HEK293 (cell line): Measurements from ENCODE around the gene CENPX.

Experiments used
- CTCF ChIA-PET: fragments of 350-600 bp; formaldehyde crosslinking; extraction: SDS; loops from one replicate; lab custom pipeline; 2021; ENCODE audit warnings: antibody characterized with exemption; lab: Yijun Ruan, JAX
- POLR2A ChIA-PET: fragments of 300-600 bp; formaldehyde crosslinking; extraction: SDS; loops from one replicate; lab custom pipeline; 2020; ENCODE audit warnings: antibody characterized with exemption, inconsistent platforms; lab: Yijun Ruan, JAX
- H3K27ac ChIP-seq: fragments of 200-500 bp; sonication (Bioruptor generic); 2 replicates; pipeline ENCODE4 v1.5.1; 2014; ENCODE audit warnings: low read depth, low read length, control low read depth, inconsistent platforms; ENCODE audit errors: extremely low read depth
- H3K36me3 ChIP-seq, 2 experiments: fragments of 200-500 bp in 1 of 2; sonication (Bioruptor generic) in 1 of 2; 1 replicate in 1 of 2; 2 replicates in 1 of 2; pipeline ENCODE4 v1.5.1; 2014 to 2017; ENCODE audit warnings: inconsistent platforms in 2 of 2, low read length in 2 of 2; ENCODE audit not compliant: control insufficient read depth in 2 of 2, insufficient read depth in 1 of 2
- H3K4me1 ChIP-seq: fragments of 200-500 bp; sonication (Bioruptor generic); 2 replicates; pipeline ENCODE4 v1.5.1; 2014; ENCODE audit warnings: mild to moderate bottlenecking, low read length, inconsistent platforms; ENCODE audit not compliant: control insufficient read depth, insufficient read depth
- H3K4me3 ChIP-seq: 2 replicates; pipeline ENCODE4 v1.5.1; 2011; ENCODE audit warnings: low read depth, mild to moderate bottlenecking, control low read depth, low read length, moderate library complexity
- H3K9me3 ChIP-seq: fragments of 200-500 bp; sonication (Bioruptor generic); 2 replicates; pipeline ENCODE4 v1.5.1; 2014; ENCODE audit warnings: low read depth, low read length, inconsistent platforms; ENCODE audit not compliant: control insufficient read depth, insufficient read depth
- ELK4 ChIP-seq: IDR thresholded peaks from 2 replicates; pipeline ENCODE4 v1.6.1; 2011; ENCODE audit warnings: mild to moderate bottlenecking, low read depth, low read length, borderline replicate concordance
- GLI2 ChIP-seq: fragments of 450-650 bp; formaldehyde crosslinking; IDR thresholded peaks from 2 replicates; pipeline ENCODE4; 2017; ENCODE audit warnings: missing biosample characterization, missing genetic modification characterization, low read depth, borderline replicate concordance
- GLIS2 ChIP-seq: fragments of 450-650 bp; formaldehyde crosslinking; IDR thresholded peaks from 2 replicates; pipeline ENCODE4 v1.5.1; 2016; ENCODE audit warnings: missing biosample characterization, missing genetic modification characterization
- HIC1 ChIP-seq: fragments of 450-650 bp; formaldehyde crosslinking; IDR thresholded peaks from 2 replicates; pipeline ENCODE4 v1.5.1; 2016; ENCODE audit warnings: missing biosample characterization, missing genetic modification characterization
- IKZF3 ChIP-seq: fragments of 450-650 bp; IDR thresholded peaks from 2 replicates; pipeline ENCODE4 v1.5.0; 2018; ENCODE audit warnings: missing biosample characterization, mild to moderate bottlenecking, missing genetic modification characterization, moderate library complexity
- TCF7L2 ChIP-seq: IDR thresholded peaks from 2 replicates; pipeline ENCODE4 v1.6.1; 2011; ENCODE audit warnings: low read depth, mild to moderate bottlenecking, inconsistent platforms, low read length, moderate library complexity, borderline replicate concordance
- ZFP37 ChIP-seq: fragments of 450-650 bp; formaldehyde crosslinking; IDR thresholded peaks from 2 replicates; pipeline ENCODE4 v1.5.1; 2016; ENCODE audit warnings: missing biosample characterization, missing genetic modification characterization
- ZFP69B ChIP-seq: fragments of 450-650 bp; formaldehyde crosslinking; IDR thresholded peaks from 2 replicates; pipeline ENCODE4 v1.5.1; 2016; ENCODE audit warnings: missing biosample characterization, missing genetic modification characterization
- ZNF18 ChIP-seq: fragments of 450-650 bp; formaldehyde crosslinking; IDR thresholded peaks from 2 replicates; pipeline ENCODE4 v1.5.1; 2016; ENCODE audit warnings: missing biosample characterization, missing genetic modification characterization
- ZNF239 ChIP-seq: fragments of 450-650 bp; formaldehyde crosslinking; IDR thresholded peaks from 2 replicates; pipeline ENCODE4 v1.5.1; 2016; ENCODE audit warnings: missing biosample characterization, missing genetic modification characterization
- ZNF26 ChIP-seq: fragments of 450-650 bp; formaldehyde crosslinking; IDR thresholded peaks from 2 replicates; pipeline ENCODE4 v1.5.1; 2016; ENCODE audit warnings: missing biosample characterization, missing genetic modification characterization
- ZNF302 ChIP-seq: fragments of 450-650 bp; formaldehyde crosslinking; IDR thresholded peaks from 2 replicates; pipeline ENCODE4 v1.5.1; 2016; ENCODE audit warnings: missing biosample characterization, missing genetic modification characterization, low read depth
- ZNF311 ChIP-seq: fragments of 450-650 bp; formaldehyde crosslinking; IDR thresholded peaks from 2 replicates; pipeline ENCODE4 v1.5.1; 2017; ENCODE audit warnings: missing biosample characterization, missing genetic modification characterization, borderline replicate concordance
- ZNF335 ChIP-seq: fragments of 450-650 bp; formaldehyde crosslinking; conservative IDR thresholded peaks from 2 replicates; pipeline ENCODE4 v1.5.1; 2016; ENCODE audit warnings: missing biosample characterization, missing genetic modification characterization
- ZNF350 ChIP-seq: fragments of 450-650 bp; formaldehyde crosslinking; IDR thresholded peaks from 2 replicates; pipeline ENCODE4 v1.5.0; 2017; ENCODE audit warnings: missing biosample characterization, mild to moderate bottlenecking, missing genetic modification characterization
- ZNF645 ChIP-seq: fragments of 450-650 bp; formaldehyde crosslinking; IDR thresholded peaks from 2 replicates; pipeline ENCODE4; 2016; ENCODE audit warnings: missing biosample characterization, missing genetic modification characterization
- ZNF837 ChIP-seq: fragments of 450-650 bp; formaldehyde crosslinking; IDR thresholded peaks from 2 replicates; pipeline ENCODE4 v1.5.1; 2016; ENCODE audit warnings: missing biosample characterization, missing genetic modification characterization
- ZSCAN16 ChIP-seq: fragments of 450-650 bp; formaldehyde crosslinking; IDR thresholded peaks from 2 replicates; pipeline ENCODE4 v1.5.1; 2016; ENCODE audit warnings: missing biosample characterization, missing genetic modification characterization
- TF ChIP-seq, protein P1 (sequence below): fragments of 450-650 bp; formaldehyde crosslinking; IDR thresholded peaks from 2 replicates; pipeline ENCODE4 v1.5.1; 2016; ENCODE audit warnings: missing biosample characterization, missing genetic modification characterization, low read depth

Gene CENPX

DNA sequence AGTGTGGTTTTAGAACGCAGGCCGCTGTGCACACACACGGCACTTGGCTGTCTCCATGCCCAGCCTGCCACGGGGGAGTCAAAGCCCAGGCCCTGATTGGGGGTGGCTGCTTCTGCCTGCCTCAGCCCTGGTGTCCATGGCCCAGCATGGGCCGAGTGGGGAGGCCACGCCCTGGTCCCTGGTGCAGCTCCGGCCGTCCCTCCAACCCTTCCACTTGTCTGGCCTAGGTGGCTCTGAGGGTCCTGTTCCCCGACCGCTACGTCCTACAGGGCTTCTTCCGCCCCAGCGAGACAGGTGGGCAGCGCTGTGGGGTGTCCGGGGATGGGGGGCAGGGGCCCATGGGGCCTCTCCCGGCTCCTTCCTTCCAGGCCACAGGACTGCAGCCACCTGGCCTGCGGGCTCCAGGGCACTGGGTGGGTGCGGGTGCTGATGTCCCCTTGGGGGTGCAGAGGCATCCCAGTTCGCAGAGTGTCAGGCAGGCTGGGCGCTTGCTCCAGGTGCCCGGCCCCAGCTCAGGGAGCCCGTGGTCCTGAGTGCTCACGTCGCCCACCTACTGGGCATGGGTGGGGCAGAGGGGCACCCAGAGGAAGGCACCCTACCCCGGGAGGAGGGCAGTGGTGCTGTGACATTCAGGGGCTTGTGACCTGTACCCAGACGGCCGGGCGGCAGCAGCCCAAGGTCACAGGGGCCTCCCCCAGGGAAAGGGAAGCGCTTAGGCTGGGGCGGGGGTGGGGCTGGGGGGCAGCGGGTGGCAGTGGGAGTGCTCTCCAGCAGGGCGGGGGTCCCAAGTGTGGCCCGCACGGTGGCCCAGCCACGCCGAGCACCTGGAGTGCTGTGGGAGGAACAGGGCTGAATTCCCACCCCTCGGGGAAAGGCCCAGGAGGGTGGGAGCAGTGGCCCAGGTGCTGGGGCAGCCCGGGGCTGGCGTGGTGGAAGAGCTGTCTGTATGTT, 11.8 kb downstream of the CENPX start:
- TF ChIP-seq ZNF302 (tag by site-specific recombination), result no peak
- peak; percentile 26; the same call in 1 of the 2 replicates for TF ChIP-seq HIC1 (tag by site-specific recombination)
- TF ChIP-seq ZNF26 (tag by site-specific recombination), result no peak
- TF ChIP-seq ZFP69B (tag by site-specific recombination), result no peak
- peak; percentile 28; the same call in 1 of the 2 replicates for TF ChIP-seq GLIS2 (tag by site-specific recombination)
- TF ChIP-seq GLI2 (tag by site-specific recombination), result no peak
- H3K9me3 ChIP-seq, result no peaks in the 10 kb centered on the region
- no peak overlapping the region for H3K4me3 ChIP-seq
- H3K27ac ChIP-seq, result no peak overlapping the region
- no peaks in the 10 kb centered on the region for H3K4me1 ChIP-seq
- H3K36me3 ChIP-seq, result peaks cover 0 to 5% of the 10 kb centered on the region in 2 experiments; a peak in 1 of 3 replicates
- CTCF ChIA-PET, result interaction anchor here (0.5 to 4.7 kb wide), 3 partner anchors 10 to 86 kb away, joined by 3 to 30 read pairs (median 3); no protein-coding TSS in a partner anchor
- POLR2A ChIA-PET, result interaction anchor here (1.6 kb wide), 1 partner anchor 12 kb away, joined by 3 read pairs; the partner anchor contains the start of genes CENPX and LRRC45

- Histone ChIP-seq H3K4me1 (no peaks in the 10 kb centered on the region), H3K9me3 (no peaks in the 10 kb centered on the region), H3K27ac (no peak overlapping the region), H3K36me3 (peaks cover 0 to 5% of the 10 kb centered on the region in 2 experiments; a peak in 1 of 3 replicates), H3K4me3 (no peak overlapping the region)
- ChIA-PET POLR2A (interaction anchor here (1.6 kb wide), 1 partner anchor 13 kb away, joined by 3 read pairs; the partner anchor contains the start of genes CENPX and LRRC45), CTCF (interaction anchor here (1.2 to 4.7 kb wide), 2 partner anchors 11 to 50 kb away, joined by 4 to 30 read pairs; no protein-coding TSS in a partner anchor)
- TF ChIP-seq ZFP37 (tag by site-specific recombination), result no peak
- no peak for TF ChIP-seq ZNF645
- TF ChIP-seq ZNF350 (tag by site-specific recombination), result no peak
- no peak for TF ChIP-seq ZSCAN16
- TF ChIP-seq ZNF837 (tag by site-specific recombination), result no peak
- TF ChIP-seq ZNF18 (tag by site-specific recombination), result no peak
- no peak for TF ChIP-seq ELK4
- TF ChIP-seq ZNF239 (tag by site-specific recombination), result no peak
- TF ChIP-seq IKZF3 (tag by site-specific recombination), result no peak
- no peak for TF ChIP-seq ZNF335
- TF ChIP-seq, protein P1, sequence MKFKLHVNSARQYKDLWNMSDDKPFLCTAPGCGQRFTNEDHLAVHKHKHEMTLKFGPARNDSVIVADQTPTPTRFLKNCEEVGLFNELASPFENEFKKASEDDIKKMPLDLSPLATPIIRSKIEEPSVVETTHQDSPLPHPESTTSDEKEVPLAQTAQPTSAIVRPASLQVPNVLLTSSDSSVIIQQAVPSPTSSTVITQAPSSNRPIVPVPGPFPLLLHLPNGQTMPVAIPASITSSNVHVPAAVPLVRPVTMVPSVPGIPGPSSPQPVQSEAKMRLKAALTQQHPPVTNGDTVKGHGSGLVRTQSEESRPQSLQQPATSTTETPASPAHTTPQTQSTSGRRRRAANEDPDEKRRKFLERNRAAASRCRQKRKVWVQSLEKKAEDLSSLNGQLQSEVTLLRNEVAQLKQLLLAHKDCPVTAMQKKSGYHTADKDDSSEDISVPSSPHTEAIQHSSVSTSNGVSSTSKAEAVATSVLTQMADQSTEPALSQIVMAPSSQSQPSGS (tag by site-specific recombination), result no peak
- TF ChIP-seq ZNF311, result no peak
- TF ChIP-seq TCF7L2, result no peak
Measured at GRCh38 chr17:82009413-82009812, 13.3 kb downstream of the CENPX start.
